GM12872 (cell line): ENCODE results near the gene NAGLU.

ENCODE experiments used
- TF ChIP-seq, protein P1 (sequence below): IDR thresholded peaks from 3 replicates; pipeline ENCODE4 v1.5.1; 2011; ENCODE audit warnings: low read depth, mild to moderate bottlenecking, low read length, moderate library complexity; ENCODE audit not compliant: insufficient read depth

NAGLU gene

DNA sequence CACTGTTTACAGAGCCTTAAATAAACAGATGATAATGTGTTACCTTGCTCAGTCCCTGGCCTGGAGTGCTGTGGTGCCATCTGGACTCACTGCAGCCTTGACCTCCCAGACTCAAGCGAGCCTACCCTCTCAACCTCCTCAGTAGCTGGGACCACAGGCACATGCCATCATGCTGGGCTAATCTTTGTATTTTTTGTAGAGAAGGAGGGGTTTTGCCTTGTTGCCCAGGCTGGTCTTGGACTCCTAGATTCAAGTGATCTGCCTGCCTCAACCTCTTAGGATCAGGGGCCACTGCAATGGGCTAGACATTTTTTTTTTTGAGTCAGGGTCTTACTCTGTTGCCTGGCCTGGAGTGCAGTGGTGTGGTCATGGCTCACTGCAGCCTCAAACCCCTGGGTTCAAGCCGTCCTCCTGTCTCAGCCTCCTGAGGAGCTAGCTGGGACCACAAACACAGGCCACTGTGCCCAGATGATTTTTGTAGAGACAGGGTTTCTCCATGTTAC lies 5.0 kb upstream of the NAGLU start:
- TF ChIP-seq, protein P1, sequence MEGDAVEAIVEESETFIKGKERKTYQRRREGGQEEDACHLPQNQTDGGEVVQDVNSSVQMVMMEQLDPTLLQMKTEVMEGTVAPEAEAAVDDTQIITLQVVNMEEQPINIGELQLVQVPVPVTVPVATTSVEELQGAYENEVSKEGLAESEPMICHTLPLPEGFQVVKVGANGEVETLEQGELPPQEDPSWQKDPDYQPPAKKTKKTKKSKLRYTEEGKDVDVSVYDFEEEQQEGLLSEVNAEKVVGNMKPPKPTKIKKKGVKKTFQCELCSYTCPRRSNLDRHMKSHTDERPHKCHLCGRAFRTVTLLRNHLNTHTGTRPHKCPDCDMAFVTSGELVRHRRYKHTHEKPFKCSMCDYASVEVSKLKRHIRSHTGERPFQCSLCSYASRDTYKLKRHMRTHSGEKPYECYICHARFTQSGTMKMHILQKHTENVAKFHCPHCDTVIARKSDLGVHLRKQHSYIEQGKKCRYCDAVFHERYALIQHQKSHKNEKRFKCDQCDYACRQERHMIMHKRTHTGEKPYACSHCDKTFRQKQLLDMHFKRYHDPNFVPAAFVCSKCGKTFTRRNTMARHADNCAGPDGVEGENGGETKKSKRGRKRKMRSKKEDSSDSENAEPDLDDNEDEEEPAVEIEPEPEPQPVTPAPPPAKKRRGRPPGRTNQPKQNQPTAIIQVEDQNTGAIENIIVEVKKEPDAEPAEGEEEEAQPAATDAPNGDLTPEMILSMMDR, result no peak

DNA sequence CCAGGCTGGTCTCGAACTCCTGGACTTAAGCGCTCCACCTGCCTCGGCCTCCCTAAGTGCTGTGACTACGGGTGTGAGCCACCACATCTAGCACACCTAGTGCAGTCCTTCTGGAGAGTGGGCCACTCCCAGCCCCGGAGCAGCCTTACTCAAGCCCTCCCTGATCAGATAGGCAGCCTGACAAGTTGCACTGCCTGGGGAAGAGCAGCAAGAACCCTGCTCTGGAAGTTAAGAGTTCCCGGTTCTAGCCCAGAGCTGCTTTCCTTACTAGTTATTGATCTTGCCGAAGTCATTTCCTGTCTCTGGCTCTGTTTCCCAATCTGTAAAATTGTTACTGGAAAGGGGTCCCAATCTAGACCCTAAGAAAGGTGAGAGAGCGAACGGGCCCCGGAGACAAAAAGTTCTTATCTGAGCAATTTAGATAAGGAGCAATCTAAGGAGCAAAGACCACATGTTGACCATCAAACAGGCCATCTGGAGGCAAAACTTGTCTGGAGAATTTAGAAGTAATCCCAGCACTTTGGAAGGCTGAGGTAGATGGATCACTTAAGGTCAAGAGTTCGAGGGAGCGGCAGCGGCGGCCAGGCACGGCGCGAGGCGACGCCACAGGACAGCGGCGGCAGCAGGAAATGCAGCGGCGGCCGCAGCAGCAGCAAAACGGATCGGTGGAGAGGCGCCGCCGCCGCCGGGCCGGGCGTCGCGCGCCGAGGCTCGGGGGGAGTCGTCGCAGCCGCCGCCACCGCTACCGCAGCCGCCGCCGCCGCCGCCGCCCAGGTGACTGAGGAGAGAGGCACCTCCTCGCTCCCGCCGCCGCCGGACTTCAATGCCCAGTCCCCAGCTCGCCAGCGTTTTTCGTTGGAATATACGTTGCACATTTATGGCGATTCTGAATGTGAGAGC lies 4.3 kb upstream of the NAGLU start:
- TF ChIP-seq, protein P1, result peak; percentile 53; the same call in 1 of the 3 replicates

- TF ChIP-seq, protein P1, result no peak
Measured at GRCh38 chr17:42535155-42536047, 640 bp upstream of the NAGLU start.

DNA sequence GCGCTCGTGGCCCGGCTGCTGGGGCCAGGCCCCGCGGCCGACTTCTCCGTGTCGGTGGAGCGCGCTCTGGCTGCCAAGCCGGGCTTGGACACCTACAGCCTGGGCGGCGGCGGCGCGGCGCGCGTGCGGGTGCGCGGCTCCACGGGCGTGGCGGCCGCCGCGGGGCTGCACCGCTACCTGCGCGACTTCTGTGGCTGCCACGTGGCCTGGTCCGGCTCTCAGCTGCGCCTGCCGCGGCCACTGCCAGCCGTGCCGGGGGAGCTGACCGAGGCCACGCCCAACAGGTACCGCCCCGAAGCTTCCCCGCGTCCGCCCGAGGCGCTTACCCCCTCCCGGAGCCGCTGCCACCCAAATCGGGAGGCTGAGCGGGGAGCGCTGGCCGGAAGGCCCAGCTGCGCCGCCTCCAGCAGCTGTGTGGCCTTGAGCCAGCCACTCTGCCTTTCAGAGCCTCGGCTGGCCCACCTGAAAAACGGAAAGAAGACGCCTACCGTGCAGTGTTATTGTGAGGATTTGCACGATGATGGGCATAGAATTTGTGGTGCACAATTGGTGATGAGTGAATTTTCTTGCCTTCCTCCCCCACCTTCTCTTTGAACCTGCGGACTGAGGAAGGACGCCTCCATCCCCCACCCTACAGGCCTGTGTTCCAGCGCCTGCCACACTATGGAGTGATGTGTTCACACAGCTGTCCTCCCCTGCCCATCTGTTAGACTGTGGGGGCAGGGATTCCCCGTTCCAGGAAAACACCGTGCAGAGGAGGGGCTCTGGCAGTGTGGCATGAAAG lies 523 bp downstream of the NAGLU start:
- TF ChIP-seq, protein P1, result no peak

GRCh38 chr17:42537156-42537805 lies 1.2 kb downstream of the NAGLU start:
- TF ChIP-seq, protein P1, result no peak

- TF ChIP-seq, protein P1, result no peak
Measured at GRCh38 chr17:42537826-42538451, 1.9 kb downstream of the NAGLU start.
